Neuronal stem cell (in vitro differentiated cells): ENCODE results near the gene APBA1.

Experiments
- DNase-seq: peaks from one replicate; pipeline ENCODE4 v3.0.0-alpha.2; 2013; ENCODE audit warnings: low spot score
- H2AFZ ChIP-seq: one replicate; pipeline ENCODE4 v1.6.1; 2013; ENCODE audit warnings: mild to moderate bottlenecking, low read length, inconsistent platforms
- H2AK5ac ChIP-seq: 2 replicates; pipeline ENCODE4 v1.6.1; 2013; ENCODE audit warnings: low read depth, mild to moderate bottlenecking, inconsistent platforms, low read length, moderate library complexity, mixed read lengths
- H2BK120ac ChIP-seq: 2 replicates; pipeline ENCODE4 v1.6.1; 2013; ENCODE audit warnings: low read depth, mild to moderate bottlenecking, inconsistent platforms, low read length, moderate library complexity, mixed read lengths
- H2BK12ac ChIP-seq: one replicate; pipeline ENCODE4 v1.6.1; 2013; ENCODE audit warnings: low read length, inconsistent platforms
- H2BK15ac ChIP-seq: 2 replicates; pipeline ENCODE4 v1.6.1; 2013; ENCODE audit warnings: mild to moderate bottlenecking, low read length, inconsistent platforms, mixed read lengths
- H2BK5ac ChIP-seq: one replicate; pipeline ENCODE4 v1.6.1; 2013; ENCODE audit warnings: inconsistent platforms, mild to moderate bottlenecking, low read length, moderate library complexity
- H3K14ac ChIP-seq: one replicate; pipeline ENCODE4 v1.6.1; 2013; ENCODE audit warnings: low read length, inconsistent platforms
- H3K18ac ChIP-seq: 2 replicates; pipeline ENCODE4 v1.6.1; 2013; ENCODE audit warnings: low read length, inconsistent platforms
- H3K23ac ChIP-seq: 2 replicates; pipeline ENCODE4 v1.6.1; 2013; ENCODE audit warnings: low read depth, mild to moderate bottlenecking, mixed read lengths, low read length, inconsistent platforms; ENCODE audit not compliant: poor library complexity
- H3K27ac ChIP-seq: replicated peaks from 3 replicates; pipeline ENCODE4 v1.5.1; 2013; ENCODE audit warnings: low read length, inconsistent platforms
- H3K27me3 ChIP-seq, 3 experiments: 2 replicates each; pipeline ENCODE4 v1.6.1; 2013; ENCODE audit warnings: low read length in 3 of 3, mild to moderate bottlenecking in 2 of 3, inconsistent platforms in 1 of 3, low read depth in 1 of 3, mixed read lengths in 1 of 3, moderate library complexity in 1 of 3; ENCODE audit not compliant: control insufficient read depth in 3 of 3, insufficient read depth in 3 of 3
- H3K36me3 ChIP-seq, 2 donors: replicated peaks in 1 of 2; 2 replicates each; pipeline ENCODE4 v1.6.1; 2013; ENCODE audit warnings: low read length in 2 of 2; ENCODE audit not compliant: control insufficient read depth in 2 of 2, insufficient read depth in 2 of 2
- H3K4ac ChIP-seq: 2 replicates; pipeline ENCODE4 v1.6.1; 2013; ENCODE audit warnings: inconsistent platforms, mild to moderate bottlenecking, low read length, moderate library complexity
- H3K4me1 ChIP-seq, 2 donors: 1 replicate in 1 of 2; 2 replicates in 1 of 2; pipeline ENCODE4 v1.6.1; 2013; ENCODE audit warnings: low read length in 2 of 2, low read depth in 1 of 2; ENCODE audit not compliant: control insufficient read depth in 2 of 2, insufficient read depth in 1 of 2
- H3K4me2 ChIP-seq: one replicate; pipeline ENCODE4 v1.6.1; 2013; ENCODE audit warnings: mild to moderate bottlenecking, low read length, inconsistent platforms; ENCODE audit not compliant: insufficient read depth, poor library complexity, severe bottlenecking
- H3K4me3 ChIP-seq, 2 donors: 2 replicates each; pipeline ENCODE4 v1.5.1; 2013; ENCODE audit warnings: low read length in 2 of 2, mild to moderate bottlenecking in 2 of 2, inconsistent platforms in 1 of 2, moderate library complexity in 1 of 2
- H3K79me1 ChIP-seq: one replicate; pipeline ENCODE4 v1.6.1; 2013; ENCODE audit warnings: low read depth, mild to moderate bottlenecking, inconsistent platforms, low read length, moderate library complexity
- H3K9ac ChIP-seq: one replicate; pipeline ENCODE4 v1.6.1; 2013; ENCODE audit warnings: mild to moderate bottlenecking, low read depth, low read length, inconsistent platforms; ENCODE audit not compliant: poor library complexity
- H3K9me3 ChIP-seq, 2 donors: replicated peaks in 1 of 2; 2 replicates each; pipeline versions ENCODE3 to v1.6.1; 2013; ENCODE audit warnings: low read length in 2 of 2, mild to moderate bottlenecking in 2 of 2, inconsistent platforms in 1 of 2, low read depth in 1 of 2, mixed read lengths in 1 of 2, moderate library complexity in 1 of 2; ENCODE audit not compliant: control insufficient read depth in 2 of 2, insufficient read depth in 1 of 2
- H4K8ac ChIP-seq: one replicate; pipeline ENCODE4 v1.6.1; 2013; ENCODE audit warnings: low read depth, mild to moderate bottlenecking, inconsistent platforms, low read length, moderate library complexity
- H4K91ac ChIP-seq: one replicate; pipeline ENCODE4 v1.6.1; 2013; ENCODE audit warnings: low read length, low read depth, mild to moderate bottlenecking, inconsistent platforms; ENCODE audit not compliant: poor library complexity
- WGBS, 2 donors: extraction: QIAGEN DNeasy Blood & Tissue Kit; methylation state at CpG; one replicate each; pipeline ENCODE4 v1.1.7; 2013; ENCODE audit warnings: missing lambda C conversion rate in 2 of 2, mixed read lengths in 1 of 2; ENCODE audit not compliant: insufficient read length in 2 of 2, insufficient replicate concordance in 1 of 2; ENCODE audit errors: extremely low coverage in 2 of 2; 5-methylcytosine and 5-hydroxymethylcytosine counted together

The APBA1 gene

DNA sequence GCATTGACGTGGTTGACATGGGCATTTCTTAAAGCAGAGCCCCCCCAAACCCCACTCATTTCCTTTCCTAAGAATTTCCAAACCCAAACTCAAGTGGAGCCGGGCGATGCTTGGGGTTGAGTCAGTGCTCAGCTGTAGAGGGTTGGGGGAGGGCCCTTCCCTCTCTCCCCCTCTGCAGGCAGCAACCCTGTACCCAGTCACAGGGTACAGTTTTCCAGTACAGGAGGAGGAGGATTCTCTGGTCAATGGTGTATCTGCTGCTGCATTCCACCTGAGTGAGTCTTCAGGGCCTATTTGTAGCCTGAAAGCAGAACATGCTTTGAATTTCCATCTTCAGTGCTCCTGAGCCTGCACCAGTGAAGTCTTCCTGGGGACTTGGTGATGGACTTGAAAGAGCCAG, 291.4 kb downstream of the APBA1 start:
- H3K79me1 ChIP-seq, result no peaks in the 10 kb centered on the region
- no peak overlapping the region for H2AK5ac ChIP-seq
- no peak overlapping the region for H3K4me3 ChIP-seq
- H3K27ac ChIP-seq, result no peak overlapping the region
- no peak overlapping the region for H2BK12ac ChIP-seq
- H2AFZ ChIP-seq, result no peak overlapping the region
- H4K8ac ChIP-seq, result no peak overlapping the region
- no peaks in the 10 kb centered on the region for H3K9me3 ChIP-seq
- H3K36me3 ChIP-seq, result no peaks in the 10 kb centered on the region
- H3K18ac ChIP-seq, result no peak overlapping the region
- no peak overlapping the region for H4K91ac ChIP-seq
- H3K4ac ChIP-seq, result no peak overlapping the region
- H3K27me3 ChIP-seq, result peaks cover 0 to 15% (median 0%) of the 10 kb centered on the region in 3 experiments
- no peak overlapping the region for H3K14ac ChIP-seq
- no peak overlapping the region for H3K9ac ChIP-seq
- peaks cover 0 to 14% of the 10 kb centered on the region in 2 donors for H3K4me1 ChIP-seq
- no peak for DNase-seq
- no peak overlapping the region for H3K4me2 ChIP-seq
- H3K23ac ChIP-seq, result no peak overlapping the region
- no CpG with 5 or more reads among the region's 3 CpGs for WGBS, 2 donors
- H2BK15ac ChIP-seq, result no peak overlapping the region
- no peak overlapping the region for H2BK5ac ChIP-seq
- H2BK120ac ChIP-seq, result no peak overlapping the region

DNA sequence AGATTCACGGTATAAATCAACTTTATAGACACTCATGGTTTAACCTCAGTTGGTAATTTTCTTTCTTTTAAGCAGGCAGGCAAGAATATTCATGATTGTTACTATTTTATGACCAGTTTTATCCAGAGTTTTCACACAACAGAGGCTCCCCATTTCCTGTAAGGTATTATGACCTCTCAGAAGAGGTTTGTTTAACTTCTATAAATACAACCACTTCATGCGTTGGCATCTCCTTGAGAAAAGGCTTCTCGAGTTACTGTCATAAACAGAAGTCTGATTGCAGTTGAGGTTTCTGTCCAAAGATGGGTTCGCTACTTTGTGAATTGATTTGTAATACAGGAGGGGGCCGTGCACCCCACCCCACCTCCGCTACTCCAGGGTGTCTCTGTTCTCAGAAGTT, 291.9 kb downstream of the APBA1 start:
- WGBS, 2 donors, result no CpG with 5 or more reads among the region's 6 CpGs

DNA sequence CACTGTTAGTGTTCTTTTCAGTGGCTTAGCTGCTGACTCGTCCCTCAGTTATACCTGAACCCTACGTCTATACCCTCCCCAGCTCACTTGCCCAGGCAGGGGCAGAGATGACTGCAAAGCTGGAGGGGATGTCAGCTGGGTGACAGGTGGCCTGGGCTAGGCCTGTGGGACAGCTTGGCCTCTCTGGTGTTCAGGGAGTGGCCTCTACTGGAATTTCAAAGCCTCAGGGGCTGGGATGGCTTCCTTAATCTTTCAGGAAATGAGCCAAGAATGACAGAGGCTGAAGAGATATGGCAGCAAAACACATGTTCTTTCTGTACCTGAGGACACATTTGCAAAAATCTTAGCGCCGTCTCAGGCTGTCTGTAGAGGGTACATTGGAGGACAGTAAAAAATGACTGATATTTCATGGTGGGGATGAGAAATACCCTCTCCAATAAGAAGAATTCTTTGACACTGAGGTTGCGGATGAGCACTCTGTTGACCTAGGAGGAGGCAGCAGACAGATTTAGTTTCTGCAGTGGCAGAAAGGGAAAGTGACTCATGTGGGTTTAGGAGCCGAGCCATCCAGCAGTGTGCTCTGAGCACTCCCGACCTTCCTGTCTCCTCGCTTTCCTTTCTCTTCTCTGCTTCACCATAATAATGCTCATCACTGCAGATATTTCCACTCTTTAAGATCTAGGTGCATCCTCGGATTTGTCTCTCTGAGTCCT, 292.7 kb downstream of the APBA1 start:
- Histone ChIP-seq H3K23ac (no peak overlapping the region), H2BK5ac (no peak overlapping the region), H3K36me3 (no peaks in the 10 kb centered on the region), H2BK15ac (no peak overlapping the region), H3K9ac (no peak overlapping the region), H3K9me3 (no peaks in the 10 kb centered on the region), H3K4ac (no peak overlapping the region), H2BK12ac (no peak overlapping the region), H3K27ac (no peak overlapping the region), H2AFZ (peak overlapping the region; percentile 42), H3K14ac (no peak overlapping the region), H3K79me1 (no peaks in the 10 kb centered on the region), H3K4me2 (no peak overlapping the region), H4K91ac (no peak overlapping the region), H3K4me3 (no peak overlapping the region), H3K18ac (peak overlapping the region; percentile 20), H2BK120ac (no peak overlapping the region), H3K4me1 (peaks cover 0 to 14% of the 10 kb centered on the region in 2 donors), H4K8ac (no peak overlapping the region), H3K27me3 (peaks cover 0 to 12% (median 0%) of the 10 kb centered on the region in 3 experiments), H2AK5ac (no peak overlapping the region)
- WGBS, 2 donors, result no CpG with 5 or more reads among the region's 9 CpGs
- DNase-seq, result no peak

More for the DNA sequence above, 291.9 kb downstream of the APBA1 start:
- H3K14ac ChIP-seq, result no peak overlapping the region
- no peak overlapping the region for H4K91ac ChIP-seq
- H3K4me1 ChIP-seq, result peaks cover 0 to 14% of the 10 kb centered on the region in 2 donors
- no peak overlapping the region for H3K9ac ChIP-seq
- no peak overlapping the region for H2AK5ac ChIP-seq
- no peak overlapping the region for H2BK12ac ChIP-seq
- no peak overlapping the region for H3K4me3 ChIP-seq
- H3K36me3 ChIP-seq, result no peaks in the 10 kb centered on the region
- H3K27me3 ChIP-seq, result peaks cover 0 to 12% (median 0%) of the 10 kb centered on the region in 3 experiments
- H3K4ac ChIP-seq, result no peak overlapping the region
- no peaks in the 10 kb centered on the region for H3K9me3 ChIP-seq
- no peak overlapping the region for H4K8ac ChIP-seq
- no peak overlapping the region for H3K4me2 ChIP-seq
- H3K18ac ChIP-seq, result no peak overlapping the region
- H3K79me1 ChIP-seq, result no peaks in the 10 kb centered on the region
- no peak overlapping the region for H2AFZ ChIP-seq
- H3K23ac ChIP-seq, result no peak overlapping the region
- H2BK15ac ChIP-seq, result no peak overlapping the region
- H2BK120ac ChIP-seq, result no peak overlapping the region
- no peak for DNase-seq
- no peak overlapping the region for H2BK5ac ChIP-seq
- no peak overlapping the region for H3K27ac ChIP-seq

DNA sequence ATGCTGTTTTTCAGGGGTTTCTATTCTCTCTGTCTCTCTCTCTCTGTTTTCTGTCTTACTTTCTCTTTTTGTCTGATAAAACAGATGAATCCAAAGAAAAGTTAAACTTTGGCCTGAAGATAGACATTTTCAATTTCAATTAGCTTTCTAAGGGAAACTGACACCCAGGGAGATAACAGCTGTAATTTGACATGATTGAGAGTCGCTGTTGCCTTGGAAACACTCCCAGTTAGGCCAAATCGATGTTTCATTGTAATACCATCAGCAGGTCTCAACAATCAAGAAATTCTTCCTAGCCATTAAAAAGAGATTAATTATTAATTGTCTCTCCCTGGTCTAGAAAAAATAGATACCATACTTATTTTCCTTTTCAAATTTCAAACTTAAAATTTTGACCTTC, 294.2 kb downstream of the APBA1 start:
- WGBS, 2 donors, result no CpG with 5 or more reads among the region's 2 CpGs
- Histone ChIP-seq H3K23ac (no peak overlapping the region), H3K4me1 (peaks cover 0 to 10% of the 10 kb centered on the region in 2 donors), H2AFZ (no peak overlapping the region), H4K91ac (no peak overlapping the region), H3K4ac (no peak overlapping the region), H3K9me3 (no peaks in the 10 kb centered on the region), H3K79me1 (no peaks in the 10 kb centered on the region), H3K14ac (no peak overlapping the region), H2BK5ac (no peak overlapping the region), H3K27ac (no peak overlapping the region), H3K4me2 (no peak overlapping the region), H3K18ac (no peak overlapping the region), H2BK15ac (no peak overlapping the region), H2BK120ac (no peak overlapping the region), H3K36me3 (no peaks in the 10 kb centered on the region), H3K4me3 (no peak overlapping the region), H3K9ac (no peak overlapping the region), H3K27me3 (peaks cover 0 to 12% (median 0%) of the 10 kb centered on the region in 3 experiments), H4K8ac (no peak overlapping the region), H2BK12ac (no peak overlapping the region), H2AK5ac (no peak overlapping the region)
- no peak for DNase-seq
